ENCODE measurements around the gene CATSPERB. TPM values are rescaled to one million over a fixed set of nuclear protein-coding genes. Genes with fewer than 3 reads are reported as not detected.
"Not testable (repeated sequence)": the region's sequence is repeated elsewhere in the genome, so short reads cannot be mapped to it uniquely, and the experiment has no call there.

CATSPERB gene
- total RNA-seq, 4 donors from 2014 or later = 1.8 to 12.1 (median 3.4) TPM

DNA sequence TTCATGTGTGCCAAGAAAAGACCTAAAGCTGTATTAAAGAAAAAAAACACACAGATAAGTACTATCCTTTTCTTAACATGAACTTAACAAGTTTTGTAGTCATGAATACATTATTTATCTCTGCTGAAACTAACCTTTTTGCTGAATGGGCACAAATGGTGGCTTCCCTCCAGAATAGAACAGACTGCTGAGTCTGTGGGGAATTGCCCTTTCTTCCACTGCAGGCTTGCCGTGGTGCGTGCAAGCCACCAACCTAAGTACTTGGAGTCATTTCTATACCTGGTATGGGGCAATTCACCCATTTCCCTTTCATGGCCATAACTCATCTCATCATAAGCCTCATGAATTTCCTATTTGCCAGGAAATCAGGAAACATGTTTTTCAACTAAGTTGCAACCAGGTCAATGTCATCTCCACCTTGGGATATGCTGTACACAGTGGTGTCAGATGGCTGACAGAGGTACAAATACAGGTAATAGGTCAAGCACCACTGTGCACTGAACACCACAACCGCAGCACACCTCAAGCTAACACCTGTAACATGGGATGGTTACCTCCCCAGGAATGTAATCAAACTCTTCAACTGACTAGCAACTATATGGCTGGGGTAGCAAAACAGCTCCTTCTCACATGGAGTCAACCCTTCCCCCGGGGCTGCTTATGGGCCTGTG is 49.9 kb downstream of the CATSPERB start:
- no peaks in the 10 kb centered on the region for H3K27me3 ChIP-seq
- no peaks in the 10 kb centered on the region for H3K4me1 ChIP-seq
- H3K27ac ChIP-seq = no peak overlapping the region
- H3K36me3 ChIP-seq = no peaks in the 10 kb centered on the region
- WGBS, 2 donors = 71 to 86% methylated on average over 4 of the region's 4 CpGs
- TF ChIP-seq, protein P1, sequence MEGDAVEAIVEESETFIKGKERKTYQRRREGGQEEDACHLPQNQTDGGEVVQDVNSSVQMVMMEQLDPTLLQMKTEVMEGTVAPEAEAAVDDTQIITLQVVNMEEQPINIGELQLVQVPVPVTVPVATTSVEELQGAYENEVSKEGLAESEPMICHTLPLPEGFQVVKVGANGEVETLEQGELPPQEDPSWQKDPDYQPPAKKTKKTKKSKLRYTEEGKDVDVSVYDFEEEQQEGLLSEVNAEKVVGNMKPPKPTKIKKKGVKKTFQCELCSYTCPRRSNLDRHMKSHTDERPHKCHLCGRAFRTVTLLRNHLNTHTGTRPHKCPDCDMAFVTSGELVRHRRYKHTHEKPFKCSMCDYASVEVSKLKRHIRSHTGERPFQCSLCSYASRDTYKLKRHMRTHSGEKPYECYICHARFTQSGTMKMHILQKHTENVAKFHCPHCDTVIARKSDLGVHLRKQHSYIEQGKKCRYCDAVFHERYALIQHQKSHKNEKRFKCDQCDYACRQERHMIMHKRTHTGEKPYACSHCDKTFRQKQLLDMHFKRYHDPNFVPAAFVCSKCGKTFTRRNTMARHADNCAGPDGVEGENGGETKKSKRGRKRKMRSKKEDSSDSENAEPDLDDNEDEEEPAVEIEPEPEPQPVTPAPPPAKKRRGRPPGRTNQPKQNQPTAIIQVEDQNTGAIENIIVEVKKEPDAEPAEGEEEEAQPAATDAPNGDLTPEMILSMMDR (IDR thresholded peaks at IDR 0.05) = no peak
- no peak for TF ChIP-seq POLR2A (IDR thresholded peaks at IDR 0.05)
- no peak overlapping the region for H3K4me3 ChIP-seq (replicated peaks in 1 of 3)
- intact Hi-C loops (cut with DNase I) = no loop called here
- no peak for DNase-seq
- H3K9me3 ChIP-seq = no peaks in the 10 kb centered on the region

DNA sequence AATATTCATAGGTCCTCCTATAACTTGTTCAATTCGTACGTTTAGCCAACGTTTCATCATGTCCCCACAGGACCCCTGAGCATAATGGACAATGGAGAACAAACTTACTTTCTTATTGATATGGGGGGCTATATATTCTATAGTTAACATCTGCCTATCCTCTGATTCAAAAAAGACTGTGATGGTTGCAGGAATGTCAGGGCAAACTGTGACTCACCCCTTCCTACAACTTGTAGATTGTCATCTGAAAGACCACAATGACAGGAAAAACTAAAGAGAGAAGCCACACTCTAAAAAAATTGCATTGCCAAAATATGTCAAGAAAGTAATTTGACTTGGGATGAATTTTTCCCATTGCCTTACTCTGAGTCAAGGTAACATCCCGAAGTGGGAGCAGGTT is 50.8 kb downstream of the CATSPERB start:
- Histone ChIP-seq H3K4me1 (no peaks in the 10 kb centered on the region), H3K4me3 (replicated peaks in 1 of 3) (no peak overlapping the region), H3K36me3 (no peaks in the 10 kb centered on the region), H3K9me3 (no peaks in the 10 kb centered on the region), H3K27me3 (no peaks in the 10 kb centered on the region), H3K27ac (no peak overlapping the region)
- no peak for DNase-seq
- WGBS, 2 donors = 93 to 94% methylated on average over 4 of the region's 4 CpGs
- TF ChIP-seq POLR2A (IDR thresholded peaks at IDR 0.05) = no peak
- TF ChIP-seq, protein P1 (IDR thresholded peaks at IDR 0.05) = no peak
- intact Hi-C loops (cut with DNase I) = no loop called here

DNA sequence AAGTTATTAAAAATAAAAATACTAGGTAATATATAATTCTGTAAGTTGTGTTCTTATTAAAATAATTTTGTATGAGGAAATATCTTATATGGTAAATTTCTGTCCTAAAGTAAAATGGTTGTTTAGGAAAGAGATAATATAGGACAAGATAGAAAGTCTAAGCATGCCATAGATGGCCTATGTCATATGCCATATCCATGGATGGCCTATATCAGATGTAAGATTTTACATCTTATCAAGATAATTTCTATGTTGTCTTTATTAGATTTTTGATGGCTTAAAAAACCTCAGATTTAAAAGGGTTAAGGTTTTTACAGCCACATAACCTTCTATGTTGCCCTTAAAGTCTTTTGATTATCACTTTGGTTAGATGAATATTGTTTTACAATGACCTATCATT is 52.6 kb downstream of the CATSPERB start:
- intact Hi-C loops (cut with DNase I) = no loop called here
- Histone ChIP-seq H3K4me1 (no peaks in the 10 kb centered on the region), H3K27ac (no peak overlapping the region), H3K4me3 (replicated peaks in 1 of 3) (no peak overlapping the region), H3K9me3 (no peaks in the 10 kb centered on the region), H3K27me3 (no peaks in the 10 kb centered on the region), H3K36me3 (no peaks in the 10 kb centered on the region)
- DNase-seq = no peak
- TF ChIP-seq, protein P1 (IDR thresholded peaks at IDR 0.05) = no peak

DNA sequence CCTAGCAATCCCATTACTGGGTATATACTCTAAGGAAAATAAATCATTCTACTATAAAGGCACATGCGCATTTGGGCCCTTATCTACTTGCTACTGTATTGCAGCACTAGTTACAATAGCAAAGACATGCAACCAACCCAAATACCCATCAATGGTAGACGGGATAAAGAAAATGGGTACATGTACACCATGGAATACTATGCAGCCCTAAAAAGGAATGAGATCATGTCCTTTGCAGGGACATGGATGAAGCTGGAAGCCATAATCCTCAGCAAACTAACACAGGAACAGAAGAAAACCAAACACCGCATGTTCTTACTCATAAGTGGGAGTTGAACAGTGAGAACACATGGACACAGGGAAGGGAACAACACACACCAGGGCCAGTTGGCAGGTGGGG is 54.2 kb downstream of the CATSPERB start:
- H3K9me3 ChIP-seq; H3K4me3 ChIP-seq (replicated peaks in 1 of 3); H3K36me3 ChIP-seq; DNase-seq; intact Hi-C loops (cut with DNase I); H3K4me1 ChIP-seq; H3K27ac ChIP-seq; H3K27me3 ChIP-seq: not testable (repeated sequence)
- 92 to 95% methylated on average over 3 of the region's 3 CpGs for WGBS, 2 donors

DNA sequence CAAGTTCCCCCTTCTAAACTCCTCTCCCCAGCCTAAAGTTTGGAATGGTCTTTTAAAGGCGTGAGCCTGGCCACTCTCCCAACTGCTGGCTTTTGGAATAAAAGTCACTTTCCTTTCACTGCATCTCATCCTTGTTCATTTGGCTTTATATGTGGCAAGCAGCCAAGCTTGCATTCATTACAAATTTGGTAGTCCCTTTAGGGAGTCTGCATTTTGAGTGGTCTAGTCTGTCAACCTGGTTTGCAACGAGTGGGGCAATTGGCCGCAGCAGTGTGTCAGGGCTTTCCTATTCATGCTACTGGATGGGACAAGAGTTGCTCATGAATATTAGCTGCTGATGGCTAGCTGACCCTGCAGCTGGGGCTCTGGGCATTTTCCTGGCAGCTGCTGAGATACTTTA is 57.0 kb downstream of the CATSPERB start:
- intact Hi-C loops (cut with DNase I) = no loop called here
- 59 to 77% methylated on average over 3 of the region's 3 CpGs for WGBS, 2 donors
- no peak overlapping the region for H3K27ac ChIP-seq

More for the DNA sequence above, 57.0 kb downstream of the CATSPERB start:
- H3K27me3 ChIP-seq = no peaks in the 10 kb centered on the region
- H3K4me1 ChIP-seq = no peaks in the 10 kb centered on the region
- no peak for DNase-seq
- no peak overlapping the region for H3K4me3 ChIP-seq (replicated peaks in 1 of 3)
- H3K36me3 ChIP-seq = no peaks in the 10 kb centered on the region
- no peaks in the 10 kb centered on the region for H3K9me3 ChIP-seq
- no peak for TF ChIP-seq POLR2A (IDR thresholded peaks at IDR 0.05)
- TF ChIP-seq, protein P1 (IDR thresholded peaks at IDR 0.05) = no peak

All from thyroid gland (tissue), 4 donors.